H1 (cell line): ENCODE data around the gene HRH2. TPM values are rescaled to one million over a fixed set of nuclear protein-coding genes. Genes with fewer than 3 reads are reported as not detected.

Experiments used
- CTCF ChIA-PET: fragments of 300-600 bp; sonication (Branson Sonifier 250); formaldehyde crosslinking; loops from one replicate; lab custom pipeline; 2021; ENCODE audit not compliant: partially characterized antibody; lab: Charles Lee
- POLR2A ChIA-PET: fragments of 300-600 bp; sonication (Branson Sonifier 250); formaldehyde crosslinking; loops from one replicate; lab custom pipeline; 2021; ENCODE audit warnings: inconsistent platforms; ENCODE audit not compliant: partially characterized antibody; lab: Charles Lee
- DNase-seq, 2 experiments: peaks; one replicate each; pipeline versions ENCODE4 v3.0.0 to v3.0.0-alpha.2; 2010 to 2022; ENCODE audit warnings: low spot score in 2 of 2, low read depth in 1 of 2, mixed read lengths in 1 of 2
- FAIRE-seq: peaks from 2 replicates; lab custom pipeline; 2011; peaks lifted over from hg19 to GRCh38; lab: Jason Lieb, UNC
- H2AFZ ChIP-seq: 2 replicates; pipeline ENCODE4 v1.8.1; 2012; ENCODE audit warnings: low read length, inconsistent platforms
- H2AK5ac ChIP-seq: 2 replicates; pipeline ENCODE4 v1.6.1; 2013; ENCODE audit warnings: low read depth, low read length
- H2BK120ac ChIP-seq: replicated peaks from 2 replicates; pipeline ENCODE3; 2013; ENCODE audit warnings: low read depth, low read length, inconsistent platforms
- H2BK12ac ChIP-seq: 2 replicates; pipeline ENCODE4 v1.6.1; 2013; ENCODE audit warnings: low read depth, low read length
- H2BK15ac ChIP-seq: 2 replicates; pipeline ENCODE4 v1.6.1; 2013; ENCODE audit warnings: low read length
- H2BK20ac ChIP-seq: 2 replicates; pipeline ENCODE4 v1.6.1; 2013; ENCODE audit warnings: low read length
- H2BK5ac ChIP-seq: 2 replicates; pipeline ENCODE4 v1.6.1; 2013; ENCODE audit warnings: low read depth, low read length
- H3K14ac ChIP-seq: 2 replicates; pipeline ENCODE4 v1.6.1; 2013; ENCODE audit warnings: inconsistent platforms; ENCODE audit not compliant: insufficient read length
- H3K18ac ChIP-seq: 2 replicates; pipeline ENCODE4 v1.6.1; 2013; ENCODE audit warnings: low read length; ENCODE audit errors: extremely low read depth
- H3K23ac ChIP-seq: 2 replicates; pipeline ENCODE4 v1.6.1; 2013; ENCODE audit warnings: inconsistent platforms; ENCODE audit not compliant: insufficient read length
- H3K23me2 ChIP-seq: 2 replicates; pipeline ENCODE4 v1.6.1; 2013; ENCODE audit warnings: low read depth, low read length
- H3K27ac ChIP-seq: 2 replicates; pipeline ENCODE4 v1.6.1; 2011; ENCODE audit warnings: low read depth, low read length, inconsistent platforms
- H3K27me3 ChIP-seq, 4 experiments: replicated peaks in 1 of 4; 1 replicate in 1 of 4; 2 replicates in 3 of 4; pipeline versions ENCODE4 v1.6.1 to v1.8.1; 2011 to 2013; ENCODE audit warnings: low read length in 3 of 4, mild to moderate bottlenecking in 3 of 4, inconsistent platforms in 2 of 4, mixed read lengths in 2 of 4, moderate library complexity in 1 of 4; ENCODE audit not compliant: control insufficient read depth in 3 of 4, insufficient read depth in 3 of 4; ENCODE audit errors: extremely low read depth in 1 of 4
- H3K36me3 ChIP-seq, 4 experiments: 2 replicates each; pipeline versions ENCODE4 v1.6.1 to v1.8.1; 2011 to 2013; ENCODE audit warnings: mild to moderate bottlenecking in 4 of 4, low read length in 3 of 4, moderate library complexity in 2 of 4, control low read depth in 1 of 4, inconsistent platforms in 1 of 4; ENCODE audit not compliant: insufficient read depth in 4 of 4, control insufficient read depth in 2 of 4
- H3K4ac ChIP-seq: replicated peaks from 2 replicates; pipeline ENCODE3; 2013; ENCODE audit warnings: low read length, low read depth, mixed read lengths, inconsistent platforms; ENCODE audit not compliant: insufficient read length
- H3K4me1 ChIP-seq, 4 experiments: replicated peaks in 1 of 4; 1 replicate in 1 of 4; 2 replicates in 3 of 4; pipeline versions ENCODE4 v1.6.1 to v1.8.1; 2011 to 2013; ENCODE audit warnings: low read length in 3 of 4, inconsistent platforms in 2 of 4, mixed read lengths in 1 of 4; ENCODE audit not compliant: insufficient read depth in 4 of 4, control insufficient read depth in 3 of 4
- H3K4me2 ChIP-seq, 2 experiments: 2 replicates each; pipeline versions ENCODE4 v1.6.1 to v1.8.1; 2011 to 2013; ENCODE audit warnings: low read depth in 2 of 2, low read length in 2 of 2, control low read depth in 1 of 2, inconsistent platforms in 1 of 2, mild to moderate bottlenecking in 1 of 2; ENCODE audit not compliant: insufficient read depth in 1 of 2
- H3K4me3 ChIP-seq, 4 experiments: fragments of 200-600, 300-600 bp in 1 of 4; sonication (generic), shearing (Covaris generic), sonication (Bioruptor Twin) in 1 of 4; 2 replicates each; pipeline versions ENCODE4 v1.5.1 to v1.8.1; 2011 to 2016; ENCODE audit warnings: low read length in 4 of 4, low read depth in 3 of 4, control low read depth in 2 of 4, inconsistent platforms in 2 of 4, mild to moderate bottlenecking in 2 of 4, mixed read lengths in 1 of 4, moderate library complexity in 1 of 4; ENCODE audit not compliant: insufficient read depth in 2 of 4; ENCODE audit errors: extremely low read depth in 1 of 4
- H3K56ac ChIP-seq: replicated peaks from 2 replicates; pipeline ENCODE3; 2013; ENCODE audit warnings: low read depth, mild to moderate bottlenecking, mixed read lengths, low read length, inconsistent platforms; ENCODE audit not compliant: insufficient read length
- H3K79me1 ChIP-seq: 2 replicates; pipeline ENCODE4 v1.6.1; 2013; ENCODE audit warnings: low read depth, low read length, control low read depth
- H3K79me2 ChIP-seq, 2 experiments: 2 replicates each; pipeline versions ENCODE4 v1.6.1 to v1.8.1; 2012 to 2013; ENCODE audit warnings: low read length in 2 of 2, mild to moderate bottlenecking in 2 of 2, inconsistent platforms in 1 of 2; ENCODE audit not compliant: insufficient read depth in 2 of 2, control insufficient read depth in 1 of 2
- H3K9ac ChIP-seq, 4 experiments: replicated peaks in 1 of 4; 1 replicate in 1 of 4; 2 replicates in 3 of 4; pipeline versions ENCODE4 v1.6.1 to v1.8.1; 2011 to 2013; ENCODE audit warnings: low read depth in 3 of 4, low read length in 3 of 4, control low read depth in 2 of 4, mild to moderate bottlenecking in 2 of 4, moderate library complexity in 2 of 4, inconsistent platforms in 1 of 4; ENCODE audit errors: extremely low read depth in 1 of 4
- H3K9me3 ChIP-seq, 2 experiments: 2 replicates each; pipeline versions ENCODE4 v1.6.1 to v1.8.1; 2012 to 2013; ENCODE audit warnings: mild to moderate bottlenecking in 2 of 2, moderate library complexity in 2 of 2, control low read depth in 1 of 2, inconsistent platforms in 1 of 2, low read depth in 1 of 2, low read length in 1 of 2, mixed read lengths in 1 of 2; ENCODE audit not compliant: insufficient read depth in 2 of 2
- H4K20me1 ChIP-seq, 2 experiments: replicated peaks in 1 of 2; 2 replicates each; pipeline versions ENCODE3 to v1.8.1; 2011 to 2013; ENCODE audit warnings: inconsistent platforms in 2 of 2, low read length in 2 of 2, mild to moderate bottlenecking in 1 of 2; ENCODE audit not compliant: insufficient read depth in 2 of 2, control insufficient read depth in 1 of 2
- H4K5ac ChIP-seq: 2 replicates; pipeline ENCODE4 v1.6.1; 2013; ENCODE audit warnings: low read length, low read depth, mixed read lengths, inconsistent platforms; ENCODE audit not compliant: insufficient read length
- H4K8ac ChIP-seq: 2 replicates; pipeline ENCODE4 v1.8.0; 2013; ENCODE audit warnings: mild to moderate bottlenecking, moderate library complexity, low read length, inconsistent platforms; ENCODE audit not compliant: insufficient read depth; ENCODE audit errors: extremely low read depth
- H4K91ac ChIP-seq: replicated peaks from 2 replicates; pipeline ENCODE3; 2013; ENCODE audit warnings: low read length, mixed read lengths, inconsistent platforms; ENCODE audit not compliant: insufficient read length
- CEBPB ChIP-seq: IDR thresholded peaks from 2 replicates; pipeline ENCODE4 v1.6.1; 2012; ENCODE audit warnings: low read depth, low read length
- RBBP5 ChIP-seq: IDR thresholded peaks from 2 replicates; pipeline ENCODE4 v1.7.1; 2012; ENCODE audit warnings: low read depth, mild to moderate bottlenecking, inconsistent platforms, low read length, moderate library complexity, borderline replicate concordance
- WGBS, 2 experiments: shearing (Covaris generic) in 1 of 2; methylation state at CpG; one replicate each; pipeline versions ENCODE4 v1.1.6 to v1.1.7; 2013 to 2015; ENCODE audit warnings: low lambda C conversion rate in 2 of 2, mixed read lengths in 2 of 2, inconsistent platforms in 1 of 2, low coverage in 1 of 2, missing lambda C conversion rate in 1 of 2; ENCODE audit not compliant: insufficient replicate concordance in 2 of 2, insufficient coverage in 1 of 2, insufficient read length in 1 of 2; ENCODE audit errors: extremely low coverage in 1 of 2, missing lambda C conversion rate in 1 of 2; 5-methylcytosine and 5-hydroxymethylcytosine counted together
- polyA plus RNA-seq, 7 experiments: library from polyadenylated mRNA; depleted of rRNA in 3 of 7; stranded (reverse) in 5 of 7; unstranded in 2 of 7; fragments of >200 nt in 5 of 7; fragments of 200-250 nt in 2 of 7; gene quantifications; 1 replicate in 5 of 7; 2 replicates in 1 of 7; 4 replicates in 1 of 7; pipeline versions ENCODE4 v1.2.1 to v1.2.3, GENCODE V29; 2011 to 2013; ENCODE audit warnings: missing spikeins in 2 of 7, mixed read lengths in 2 of 7
- total RNA-seq: library from RNA; stranded (reverse); fragmentation: NEBNext Ultra II Directional; extraction: Animal tissue kit (Norgen Biotek cat#: 25700); gene quantifications from 2 replicates; pipeline ENCODE4 v1.2.1, GENCODE V29; 2021

Gene HRH2
- total and polyA plus RNA-seq, 2 of the 8 experiments (the other 6 are each of a cell fraction or from before 2014, with no cell fraction given), result 7.8 to 8.1 TPM

GRCh38 chr5:175685701-175686350 is 28.0 kb downstream of the HRH2 start:
- ChIA-PET CTCF (interaction anchor here (1.5 to 7.7 kb wide), 4 partner anchors 10 to 151 kb away, joined by 4 to 59 read pairs (median 26); no protein-coding TSS in a partner anchor), POLR2A (no interaction called here)
- no peak overlapping the region for H2BK5ac ChIP-seq
- no peaks in the 10 kb centered on the region for H3K79me2 ChIP-seq
- H3K23me2 ChIP-seq, result no peaks in the 10 kb centered on the region
- no peak overlapping the region for H3K14ac ChIP-seq
- no peak overlapping the region for H3K4me2 ChIP-seq
- no peak overlapping the region for H2BK120ac ChIP-seq
- H2AFZ ChIP-seq, result no peak overlapping the region
- H3K4me1 ChIP-seq, result peaks cover 0 to 5% (median 3%) of the 10 kb centered on the region in 4 experiments; a peak in 3 of 7 replicates
- H3K56ac ChIP-seq, result no peak overlapping the region
- no peak for DNase-seq
- no peak overlapping the region for H2BK15ac ChIP-seq
- H3K9ac ChIP-seq, result no peak overlapping the region
- no peak overlapping the region for H3K4me3 ChIP-seq
- no peak overlapping the region for H2BK12ac ChIP-seq
- H3K23ac ChIP-seq, result no peak overlapping the region
- peaks cover 0 to 6% of the 10 kb centered on the region in 2 experiments for H4K20me1 ChIP-seq
- no peak overlapping the region for H2BK20ac ChIP-seq
- peaks cover 0 to 8% (median 3%) of the 10 kb centered on the region in 4 experiments; a peak in 2 of 8 replicates for H3K36me3 ChIP-seq
- H4K8ac ChIP-seq, result no peak overlapping the region
- H2AK5ac ChIP-seq, result no peak overlapping the region
- H3K18ac ChIP-seq, result no peak overlapping the region
- FAIRE-seq, result no peak
- no peak overlapping the region for H3K4ac ChIP-seq
- no peaks in the 10 kb centered on the region for H3K79me1 ChIP-seq
- H3K27ac ChIP-seq, result no peak overlapping the region
- H3K27me3 ChIP-seq, result no peaks in the 10 kb centered on the region
- H4K91ac ChIP-seq, result no peak overlapping the region
- WGBS, 2 experiments, result 92% methylated on average over 12 of the region's 12 CpGs; no CpG with 5 or more reads in 1 of the 2 experiments
- no peak overlapping the region for H4K5ac ChIP-seq
- no peaks in the 10 kb centered on the region for H3K9me3 ChIP-seq
- TF ChIP-seq CEBPB (peak; percentile 83), RBBP5 (no peak)
- TF ChIP-seq, all 59 proteins: peak for 1
